Measurements from ENCODE around the gene UNKL.

Gene UNKL

DNA sequence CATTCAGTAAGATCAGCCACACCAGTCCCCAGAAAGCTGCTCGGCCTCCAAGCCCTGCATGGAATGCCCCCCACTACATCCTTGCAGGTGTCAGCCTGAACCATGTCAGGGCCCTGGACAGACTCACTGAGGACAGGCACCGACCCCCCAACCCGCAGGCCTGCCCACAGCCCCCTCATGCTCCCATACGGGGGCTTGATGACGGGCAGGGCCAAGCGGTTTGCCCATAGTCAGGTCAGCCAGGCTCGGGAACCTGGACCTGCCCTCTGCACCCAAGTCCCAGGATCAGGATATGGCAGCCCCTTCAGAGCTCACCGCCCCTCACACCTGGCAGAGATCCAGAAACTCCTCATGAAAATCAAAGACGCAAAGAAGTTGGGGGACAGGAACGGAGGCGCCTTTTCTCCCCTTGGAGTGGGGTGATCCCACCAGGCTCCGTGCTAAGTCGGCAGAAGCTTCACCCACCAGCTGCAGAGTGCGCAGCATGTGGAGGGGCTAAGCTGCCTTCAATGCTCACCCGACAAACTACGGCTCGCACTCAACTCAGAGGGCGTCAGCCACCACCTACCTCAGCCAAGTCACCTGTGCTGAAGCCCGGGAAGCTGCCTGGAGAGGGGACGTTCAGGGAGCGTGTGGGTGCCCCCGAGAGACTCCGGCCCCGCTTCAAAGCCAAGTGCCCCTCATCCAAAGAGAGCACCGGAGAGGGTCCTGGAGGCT, 36.3 kb downstream of the UNKL start:
- TF ChIP-seq, protein P1, sequence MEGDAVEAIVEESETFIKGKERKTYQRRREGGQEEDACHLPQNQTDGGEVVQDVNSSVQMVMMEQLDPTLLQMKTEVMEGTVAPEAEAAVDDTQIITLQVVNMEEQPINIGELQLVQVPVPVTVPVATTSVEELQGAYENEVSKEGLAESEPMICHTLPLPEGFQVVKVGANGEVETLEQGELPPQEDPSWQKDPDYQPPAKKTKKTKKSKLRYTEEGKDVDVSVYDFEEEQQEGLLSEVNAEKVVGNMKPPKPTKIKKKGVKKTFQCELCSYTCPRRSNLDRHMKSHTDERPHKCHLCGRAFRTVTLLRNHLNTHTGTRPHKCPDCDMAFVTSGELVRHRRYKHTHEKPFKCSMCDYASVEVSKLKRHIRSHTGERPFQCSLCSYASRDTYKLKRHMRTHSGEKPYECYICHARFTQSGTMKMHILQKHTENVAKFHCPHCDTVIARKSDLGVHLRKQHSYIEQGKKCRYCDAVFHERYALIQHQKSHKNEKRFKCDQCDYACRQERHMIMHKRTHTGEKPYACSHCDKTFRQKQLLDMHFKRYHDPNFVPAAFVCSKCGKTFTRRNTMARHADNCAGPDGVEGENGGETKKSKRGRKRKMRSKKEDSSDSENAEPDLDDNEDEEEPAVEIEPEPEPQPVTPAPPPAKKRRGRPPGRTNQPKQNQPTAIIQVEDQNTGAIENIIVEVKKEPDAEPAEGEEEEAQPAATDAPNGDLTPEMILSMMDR (conservative IDR thresholded peaks at IDR 0.05; ENCODE audit: control insufficient read depth, insufficient read depth, low read depth, low read length), result no peak
- H3K4me3 ChIP-seq (ENCODE audit: control insufficient read depth, low read depth, low read length), result peak overlapping the region; percentile 20
- no peak for DNase-seq (ENCODE audit: low read depth)

DNA sequence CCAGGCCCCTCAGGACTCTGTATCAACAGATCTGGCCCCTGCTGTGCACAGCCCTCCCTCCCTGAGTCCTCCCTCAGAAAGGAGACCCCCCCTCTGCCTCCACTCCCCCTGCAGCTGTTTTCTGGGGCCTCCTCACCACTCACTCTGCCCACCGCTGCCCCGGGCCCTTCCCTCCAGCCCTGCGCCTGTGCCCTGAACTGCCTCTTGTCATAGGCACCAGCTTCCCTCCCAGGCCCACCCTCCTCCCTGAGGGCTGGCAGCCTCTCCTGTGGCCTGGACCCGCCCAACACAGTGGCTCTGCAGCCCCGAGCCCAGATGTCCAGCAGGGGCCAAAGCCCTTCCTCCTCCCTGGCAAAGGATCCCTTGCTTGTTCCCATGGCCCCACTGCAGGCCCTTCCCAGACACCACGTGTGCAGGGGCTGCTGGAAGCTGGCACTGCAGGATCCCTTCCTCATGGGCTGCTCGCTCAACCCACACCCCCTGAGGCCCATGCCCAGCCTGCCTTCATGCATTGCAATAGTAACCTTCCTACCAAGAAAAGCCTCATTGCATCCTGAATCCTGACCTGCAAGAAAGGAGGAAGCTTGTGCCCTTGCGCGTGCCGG, 37.0 kb downstream of the UNKL start:
- TF ChIP-seq, protein P1 (conservative IDR thresholded peaks at IDR 0.05; ENCODE audit: control insufficient read depth, insufficient read depth, low read depth, low read length), result no peak
- H3K4me3 ChIP-seq (ENCODE audit: control insufficient read depth, low read depth, low read length), result no peak overlapping the region
- DNase-seq (ENCODE audit: low read depth), result no peak

DNA sequence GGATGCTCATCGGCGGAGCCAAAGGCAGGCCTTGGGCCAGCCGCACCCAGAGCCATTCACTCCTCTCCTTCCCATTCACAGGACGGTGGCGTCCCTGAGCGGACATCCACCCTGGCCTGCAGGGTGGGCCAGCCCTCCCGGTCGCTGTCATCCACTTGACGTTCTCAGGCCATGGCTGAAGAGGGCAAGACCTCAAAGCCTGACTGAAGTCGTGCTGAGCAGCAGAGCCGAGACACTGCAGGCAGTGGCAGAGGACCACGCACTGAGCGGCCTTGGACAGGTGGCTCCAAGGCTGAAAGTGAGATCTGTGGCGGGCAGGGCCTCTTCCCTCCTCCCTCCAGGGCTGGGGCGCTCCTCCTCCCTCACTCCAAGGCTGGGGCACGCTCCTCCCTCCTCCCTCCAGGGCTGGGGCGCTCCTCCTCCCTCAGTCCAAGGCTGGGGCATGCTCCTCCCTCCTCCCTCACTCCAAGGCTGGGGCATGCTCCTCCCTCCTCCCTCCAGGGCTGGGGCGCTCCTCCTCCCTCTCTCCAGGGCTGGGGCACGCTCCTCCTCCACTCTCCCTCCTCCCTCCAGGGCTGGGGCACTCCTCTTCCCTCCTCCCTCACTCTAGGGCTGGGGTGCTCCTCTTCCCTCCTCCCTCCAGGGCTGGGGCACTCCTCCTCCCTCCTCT, 38.6 kb downstream of the UNKL start:
- H3K4me3 ChIP-seq (ENCODE audit: control insufficient read depth, low read depth, low read length), result no peak overlapping the region
- no peak for DNase-seq (ENCODE audit: low read depth)
- TF ChIP-seq, protein P1 (conservative IDR thresholded peaks at IDR 0.05; ENCODE audit: control insufficient read depth, insufficient read depth, low read depth, low read length), result no peak

DNA sequence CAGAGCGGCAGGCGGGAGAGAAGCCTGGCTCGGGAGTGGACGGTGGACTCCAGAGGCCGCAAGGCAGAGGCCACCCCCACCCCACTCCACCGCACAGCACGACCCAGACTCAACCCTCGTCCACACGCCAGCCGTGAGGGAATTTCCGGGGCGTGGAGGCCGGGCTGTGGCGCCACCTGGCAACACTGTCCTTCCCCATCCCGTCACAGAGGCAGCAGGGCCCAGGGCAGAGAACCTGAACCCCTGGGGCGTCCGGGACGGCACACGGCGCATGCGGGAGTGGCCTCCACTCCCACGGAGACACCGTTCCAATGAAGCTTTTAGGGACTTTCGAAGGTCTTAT, 39.2 kb downstream of the UNKL start:
- no peak overlapping the region for H3K4me3 ChIP-seq (ENCODE audit: control insufficient read depth, low read depth, low read length)
- DNase-seq (ENCODE audit: low read depth), result no peak
- TF ChIP-seq, protein P1 (conservative IDR thresholded peaks at IDR 0.05; ENCODE audit: control insufficient read depth, insufficient read depth, low read depth, low read length), result no peak

DNA sequence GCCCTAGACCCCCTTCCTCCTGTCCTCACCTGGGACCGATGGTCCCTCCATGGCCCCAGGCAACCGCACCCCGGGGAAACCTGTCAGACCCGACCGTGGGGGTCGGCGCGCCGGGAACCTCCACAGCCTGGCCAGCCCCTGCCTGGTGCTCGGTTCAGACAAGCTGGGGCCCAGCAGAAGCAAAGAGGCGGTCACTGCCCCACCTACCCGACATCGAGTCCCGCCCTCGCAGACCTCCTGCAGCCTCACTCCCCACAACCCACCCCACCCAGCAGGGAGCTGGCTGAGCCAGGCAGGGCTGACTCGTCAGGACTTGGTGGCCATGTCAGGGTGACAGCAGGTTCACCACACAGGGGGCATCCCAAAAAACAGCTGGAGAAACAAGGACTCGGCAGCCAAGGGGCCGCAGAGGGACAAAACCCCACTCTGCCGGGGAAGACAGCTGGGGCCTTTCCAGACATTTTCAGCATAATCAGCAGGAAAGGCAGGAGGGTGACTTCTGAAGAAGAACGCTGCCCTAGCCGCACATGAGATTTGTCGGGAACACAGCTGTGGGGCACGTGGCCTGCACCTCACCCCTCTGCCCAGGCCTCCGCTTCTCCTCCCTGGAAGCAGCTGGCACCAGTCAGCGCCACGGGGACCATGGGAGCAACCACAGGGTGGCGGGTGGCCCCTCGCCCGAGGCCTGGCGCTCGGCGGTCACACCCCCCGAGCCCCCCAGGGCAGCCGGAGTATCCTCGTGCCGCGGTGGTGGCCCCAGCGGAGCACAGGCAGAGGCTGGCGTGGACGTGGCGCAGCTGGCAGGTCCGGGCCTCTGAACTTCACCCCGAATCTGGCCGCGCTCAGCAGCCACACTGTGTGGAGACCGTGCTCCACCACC, 39.8 kb downstream of the UNKL start:
- H3K4me3 ChIP-seq (ENCODE audit: control insufficient read depth, low read depth, low read length), result no peak overlapping the region
- DNase-seq (ENCODE audit: low read depth), result no peak
- TF ChIP-seq, protein P1 (conservative IDR thresholded peaks at IDR 0.05; ENCODE audit: control insufficient read depth, insufficient read depth, low read depth, low read length), result no peak

DNA sequence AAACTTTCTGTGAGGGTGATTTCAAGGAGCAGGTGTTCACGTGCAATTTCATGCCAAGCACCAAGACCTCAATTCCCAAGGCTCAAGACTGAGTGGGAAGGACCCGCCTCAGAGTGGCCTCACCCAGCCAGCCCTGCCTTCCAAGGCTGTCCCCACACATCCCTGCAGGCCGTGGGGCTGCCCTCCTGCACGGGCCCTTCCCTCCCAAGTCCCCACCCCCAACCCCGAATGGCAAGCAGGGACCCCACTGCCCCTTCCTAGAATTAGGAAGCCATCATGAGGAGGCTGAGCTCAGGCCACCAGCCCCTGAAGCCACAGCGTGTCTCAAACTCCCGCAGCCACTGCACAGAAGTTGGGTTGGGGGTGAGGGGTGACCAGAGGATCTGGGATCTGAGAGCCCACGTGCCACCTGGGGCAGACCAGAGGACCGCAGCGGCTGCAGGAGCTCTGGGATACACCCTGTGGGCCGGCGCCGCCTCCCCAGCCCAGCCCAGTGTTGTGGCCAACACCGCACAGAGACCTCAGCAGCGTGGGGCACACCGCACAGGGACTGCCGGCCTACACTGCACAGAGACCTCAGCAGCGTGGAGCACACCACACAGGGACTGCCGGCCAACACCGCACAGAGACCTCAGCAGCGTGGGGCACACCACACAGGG, 42.1 kb downstream of the UNKL start:
- no peak overlapping the region for H3K4me3 ChIP-seq (ENCODE audit: control insufficient read depth, low read depth, low read length)
- DNase-seq (ENCODE audit: low read depth), result no peak
- TF ChIP-seq, protein P1 (conservative IDR thresholded peaks at IDR 0.05; ENCODE audit: control insufficient read depth, insufficient read depth, low read depth, low read length), result no peak
